HepG2 (cell line): ENCODE results near the gene CR1L. TPM values are rescaled to one million over a fixed set of nuclear protein-coding genes. Genes with fewer than 3 reads are reported as not detected.

Experiments
- BHLHE40 ChIP-seq: IDR thresholded peaks from 2 replicates; pipeline ENCODE4 v1.6.1; 2011; ENCODE audit warnings: low read length, improper control_type of control experiment
- CC2D1A ChIP-seq: sonication (generic); formaldehyde crosslinking; IDR thresholded peaks from 2 replicates; pipeline ENCODE4 v1.8.1; 2023; ENCODE audit warnings: mild to moderate bottlenecking, missing genetic modification reagents
- HDAC2 ChIP-seq: sonication (generic); formaldehyde crosslinking; IDR thresholded peaks from 2 replicates; pipeline ENCODE4 v1.4.0; 2020; ENCODE audit warnings: missing genetic modification reagents
- PAF1 ChIP-seq: IDR thresholded peaks from 2 replicates; pipeline ENCODE4 v1.6.1; 2016; ENCODE audit warnings: missing genetic modification reagents, missing compliant biosample characterization
- POLR2A ChIP-seq, 2 experiments: IDR thresholded peaks; 2 replicates each; pipeline ENCODE4 v1.6.1; 2011; ENCODE audit warnings: low read depth in 2 of 2, low read length in 2 of 2, mild to moderate bottlenecking in 1 of 2, moderate library complexity in 1 of 2; ENCODE audit not compliant: insufficient read depth in 1 of 2
- POLR2AphosphoS2 ChIP-seq: IDR thresholded peaks from 2 replicates; pipeline ENCODE4 v1.6.1; 2011; ENCODE audit warnings: low read depth, low read length, improper control_type of control experiment
- SOX5 ChIP-seq: IDR thresholded peaks from 2 replicates; pipeline ENCODE4 v1.6.1; 2016; ENCODE audit warnings: borderline replicate concordance
- ZFP90 ChIP-seq: sonication (generic); formaldehyde crosslinking; IDR thresholded peaks from 2 replicates; pipeline ENCODE4 v1.8.0; 2022; ENCODE audit warnings: missing genetic modification reagents, mild to moderate bottlenecking, inconsistent platforms, borderline replicate concordance
- ZNF136 ChIP-seq: sonication (generic); formaldehyde crosslinking; IDR thresholded peaks from 2 replicates; pipeline ENCODE4 v1.8.1; 2022; ENCODE audit warnings: low read depth, mild to moderate bottlenecking, moderate library complexity, missing genetic modification reagents
- ZNF234 ChIP-seq: sonication (generic); formaldehyde crosslinking; conservative IDR thresholded peaks from 2 replicates; pipeline ENCODE4 v1.5.1; 2020; ENCODE audit warnings: mild to moderate bottlenecking, missing genetic modification reagents
- ZNF263 ChIP-seq: sonication (generic); formaldehyde crosslinking; IDR thresholded peaks from 2 replicates; pipeline ENCODE4 v1.4.0; 2020; ENCODE audit warnings: missing genetic modification reagents
- ZNF367 ChIP-seq: sonication (generic); formaldehyde crosslinking; IDR thresholded peaks from 2 replicates; pipeline ENCODE4 v1.4.0; 2020; ENCODE audit warnings: missing genetic modification reagents, borderline replicate concordance
- ZNF530 ChIP-seq: sonication (generic); formaldehyde crosslinking; IDR thresholded peaks from 2 replicates; pipeline ENCODE4 v1.5.0; 2020; ENCODE audit warnings: low read depth, mild to moderate bottlenecking, missing genetic modification reagents
- ZNF547 ChIP-seq: sonication (generic); formaldehyde crosslinking; IDR thresholded peaks from 2 replicates; pipeline ENCODE4 v1.5.1; 2020; ENCODE audit warnings: mild to moderate bottlenecking, missing genetic modification reagents
- ZNF605 ChIP-seq: sonication (generic); formaldehyde crosslinking; IDR thresholded peaks from 2 replicates; pipeline ENCODE4 v1.8.0; 2022; ENCODE audit warnings: mild to moderate bottlenecking, missing genetic modification reagents
- ZNF747 ChIP-seq: sonication (generic); formaldehyde crosslinking; IDR thresholded peaks from 2 replicates; pipeline ENCODE4 v1.8.1; 2023; ENCODE audit warnings: missing genetic modification reagents, mild to moderate bottlenecking, borderline replicate concordance
- ZNF75D ChIP-seq: sonication (generic); formaldehyde crosslinking; IDR thresholded peaks from 2 replicates; pipeline ENCODE4 v1.8.1; 2023; ENCODE audit warnings: missing genetic modification reagents, mild to moderate bottlenecking, borderline replicate concordance
- ZNF790 ChIP-seq: sonication (generic); formaldehyde crosslinking; IDR thresholded peaks from 2 replicates; pipeline ENCODE4 v1.8.0; 2022; ENCODE audit warnings: missing genetic modification reagents, mild to moderate bottlenecking, borderline replicate concordance
- ZSCAN20 ChIP-seq: sonication (generic); formaldehyde crosslinking; IDR thresholded peaks from 2 replicates; pipeline ENCODE4 v1.4.0; 2020; ENCODE audit warnings: missing genetic modification reagents, mild to moderate bottlenecking, borderline replicate concordance
- polyA plus RNA-seq, 8 experiments: library from polyadenylated mRNA; depleted of rRNA in 3 of 8; stranded (reverse) in 7 of 8; unstranded in 1 of 8; fragments of >200 nt; fragmentation: Illumina TruSeq in 4 of 8; extraction: Trizol in 4 of 8; gene quantifications; 2 replicates each; pipeline versions ENCODE4 v1.2.1 to v1.2.3, GENCODE V29; 2011 to 2016; ENCODE audit warnings: low read depth in 4 of 8, missing spikeins in 1 of 8, mixed read lengths in 1 of 8; ENCODE audit not compliant: insufficient read depth in 1 of 8
- total RNA-seq, 5 experiments: library from RNA; depleted of rRNA; stranded (reverse); fragments of >200 nt; fragmentation: Illumina TruSeq; extraction: Trizol; gene quantifications; 2 replicates each; pipeline ENCODE4 v1.2.3, GENCODE V29; 2016; ENCODE audit warnings: low read depth in 1 of 5
- TF ChIP-seq, protein P1 (sequence below), 2 experiments: fragments of 450-650 bp in 1 of 2; sonication (generic) in 1 of 2; formaldehyde crosslinking; IDR thresholded peaks; 2 replicates each; pipeline versions ENCODE4 v1.5.0 to v1.8.0; 2020 to 2022; ENCODE audit warnings: mild to moderate bottlenecking in 1 of 2, missing genetic modification reagents in 1 of 2
- TF ChIP-seq, protein P2 (sequence below): sonication (generic); formaldehyde crosslinking; conservative IDR thresholded peaks from 2 replicates; pipeline ENCODE4 v1.5.0; 2020; ENCODE audit warnings: missing genetic modification reagents
- TF ChIP-seq, protein P3 (sequence below): IDR thresholded peaks from 2 replicates; pipeline ENCODE4 v1.6.1; 2016; ENCODE audit warnings: low read depth, control low read depth
- TF ChIP-seq, protein P4 (sequence below): sonication (generic); formaldehyde crosslinking; IDR thresholded peaks from 2 replicates; pipeline ENCODE4 v1.8.1; 2023; ENCODE audit warnings: mild to moderate bottlenecking, inconsistent platforms, moderate library complexity, missing genetic modification reagents, borderline replicate concordance
- TF ChIP-seq, protein P5 (sequence below): sonication (generic); formaldehyde crosslinking; IDR thresholded peaks from 2 replicates; pipeline ENCODE4 v1.5.0; 2020; ENCODE audit warnings: missing genetic modification reagents
- TF ChIP-seq, protein P6 (sequence below): sonication (generic); formaldehyde crosslinking; IDR thresholded peaks from 2 replicates; pipeline ENCODE4 v1.4.0; 2020; ENCODE audit warnings: mild to moderate bottlenecking, missing genetic modification reagents

The CR1L gene
- total and polyA plus RNA-seq, 2 of the 13 experiments (the other 11 are each of a cell fraction or from before 2014, with no cell fraction given) = not detected

DNA sequence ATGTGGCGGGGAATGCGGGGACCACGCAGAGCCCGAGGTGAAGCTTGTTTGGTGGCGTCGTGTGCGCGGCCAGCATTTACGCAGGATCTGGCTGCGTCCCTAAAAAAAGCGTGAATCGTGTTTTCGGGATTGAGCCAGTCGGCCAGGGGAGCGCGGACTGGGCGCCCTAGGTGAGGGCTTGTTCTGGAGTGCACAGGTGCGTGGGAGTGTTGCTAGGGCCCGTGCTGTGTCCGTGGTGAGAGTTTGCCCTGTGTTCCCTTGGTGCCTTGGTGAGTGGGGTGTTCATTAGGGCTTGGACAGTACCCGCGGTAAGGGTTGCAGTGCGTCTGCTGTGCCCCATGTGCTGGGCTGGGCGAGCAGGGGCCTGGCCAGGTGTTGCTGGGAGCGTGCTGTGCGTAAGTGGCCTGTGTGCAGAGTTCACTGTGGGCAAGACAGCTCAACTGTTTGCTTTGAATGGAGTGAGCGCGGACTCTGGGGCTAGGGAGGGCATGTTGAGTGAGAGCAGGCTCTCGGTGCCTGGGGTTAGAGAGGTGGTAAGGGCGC is 107.6 kb downstream of the CR1L start (continued):
- TF ChIP-seq, protein P1, sequence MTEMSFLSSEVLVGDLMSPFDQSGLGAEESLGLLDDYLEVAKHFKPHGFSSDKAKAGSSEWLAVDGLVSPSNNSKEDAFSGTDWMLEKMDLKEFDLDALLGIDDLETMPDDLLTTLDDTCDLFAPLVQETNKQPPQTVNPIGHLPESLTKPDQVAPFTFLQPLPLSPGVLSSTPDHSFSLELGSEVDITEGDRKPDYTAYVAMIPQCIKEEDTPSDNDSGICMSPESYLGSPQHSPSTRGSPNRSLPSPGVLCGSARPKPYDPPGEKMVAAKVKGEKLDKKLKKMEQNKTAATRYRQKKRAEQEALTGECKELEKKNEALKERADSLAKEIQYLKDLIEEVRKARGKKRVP (CRISPR knock-in tag; IDR thresholded peaks at IDR 0.05) = no peak
- TF ChIP-seq SOX5 (CRISPR knock-in tag) (no peak), ZNF530 (CRISPR knock-in tag) (0 out of 2 replicates have a peak, but pooled peaks have one; percentile 48), ZNF605 (CRISPR knock-in tag) (no peak), BHLHE40 (no peak), ZNF263 (CRISPR knock-in tag) (peak; percentile 42; the same call in 1 of the 2 replicates), ZNF747 (no peak; the same call in 1 of the 2 replicates), ZFP90 (CRISPR knock-in tag) (0 out of 2 replicates have a peak, but pooled peaks have one; percentile 25), PAF1 (CRISPR knock-in tag) (no peak), ZNF547 (CRISPR knock-in tag) (no peak; the same call in 1 of the 2 replicates), ZNF75D (CRISPR knock-in tag) (no peak), POLR2A (IDR thresholded peaks at IDR 0.05; ENCODE audit: insufficient read depth in 1 of 2, low read depth in 2 of 2, low read length in 2 of 2) (peak; percentile 75 to 81), CC2D1A (CRISPR knock-in tag) (no peak), POLR2AphosphoS2 (no peak), HDAC2 (CRISPR knock-in tag) (peak; percentile 38; the same call in 1 of the 2 replicates), ZNF367 (CRISPR knock-in tag) (0 out of 2 replicates have a peak, but pooled peaks have one; percentile 20), ZNF234 (CRISPR knock-in tag) (0 out of 2 replicates have a peak, but pooled peaks have one; percentile 29), ZSCAN20 (CRISPR knock-in tag) (no peak), ZNF136 (CRISPR knock-in tag) (no peak), ZNF790 (CRISPR knock-in tag) (peak; percentile 40; the same call in 1 of the 2 replicates)
- TF ChIP-seq, protein P2, sequence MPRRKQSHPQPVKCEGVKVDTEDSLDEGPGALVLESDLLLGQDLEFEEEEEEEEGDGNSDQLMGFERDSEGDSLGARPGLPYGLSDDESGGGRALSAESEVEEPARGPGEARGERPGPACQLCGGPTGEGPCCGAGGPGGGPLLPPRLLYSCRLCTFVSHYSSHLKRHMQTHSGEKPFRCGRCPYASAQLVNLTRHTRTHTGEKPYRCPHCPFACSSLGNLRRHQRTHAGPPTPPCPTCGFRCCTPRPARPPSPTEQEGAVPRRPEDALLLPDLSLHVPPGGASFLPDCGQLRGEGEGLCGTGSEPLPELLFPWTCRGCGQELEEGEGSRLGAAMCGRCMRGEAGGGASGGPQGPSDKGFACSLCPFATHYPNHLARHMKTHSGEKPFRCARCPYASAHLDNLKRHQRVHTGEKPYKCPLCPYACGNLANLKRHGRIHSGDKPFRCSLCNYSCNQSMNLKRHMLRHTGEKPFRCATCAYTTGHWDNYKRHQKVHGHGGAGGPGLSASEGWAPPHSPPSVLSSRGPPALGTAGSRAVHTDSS (CRISPR knock-in tag) = no peak
- TF ChIP-seq, protein P3, sequence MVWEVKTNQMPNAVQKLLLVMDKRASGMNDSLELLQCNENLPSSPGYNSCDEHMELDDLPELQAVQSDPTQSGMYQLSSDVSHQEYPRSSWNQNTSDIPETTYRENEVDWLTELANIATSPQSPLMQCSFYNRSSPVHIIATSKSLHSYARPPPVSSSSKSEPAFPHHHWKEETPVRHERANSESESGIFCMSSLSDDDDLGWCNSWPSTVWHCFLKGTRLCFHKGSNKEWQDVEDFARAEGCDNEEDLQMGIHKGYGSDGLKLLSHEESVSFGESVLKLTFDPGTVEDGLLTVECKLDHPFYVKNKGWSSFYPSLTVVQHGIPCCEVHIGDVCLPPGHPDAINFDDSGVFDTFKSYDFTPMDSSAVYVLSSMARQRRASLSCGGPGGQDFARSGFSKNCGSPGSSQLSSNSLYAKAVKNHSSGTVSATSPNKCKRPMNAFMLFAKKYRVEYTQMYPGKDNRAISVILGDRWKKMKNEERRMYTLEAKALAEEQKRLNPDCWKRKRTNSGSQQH (CRISPR knock-in tag) = peak; percentile 98
- TF ChIP-seq, protein P4, sequence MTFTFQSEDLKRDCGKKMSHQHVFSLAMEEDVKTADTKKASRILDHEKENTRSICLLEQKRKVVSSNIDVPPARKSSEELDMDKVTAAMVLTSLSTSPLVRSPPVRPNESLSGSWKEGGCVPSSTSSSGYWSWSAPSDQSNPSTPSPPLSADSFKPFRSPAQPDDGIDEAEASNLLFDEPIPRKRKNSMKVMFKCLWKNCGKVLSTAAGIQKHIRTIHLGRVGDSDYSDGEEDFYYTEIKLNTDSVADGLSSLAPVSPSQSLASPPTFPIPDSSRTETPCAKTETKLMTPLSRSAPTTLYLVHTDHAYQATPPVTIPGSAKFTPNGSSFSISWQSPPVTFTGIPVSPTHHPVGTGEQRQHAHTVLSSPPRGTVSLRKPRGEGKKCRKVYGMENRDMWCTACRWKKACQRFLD = no peak; the same call in 1 of the 2 replicates
- TF ChIP-seq, protein P5, sequence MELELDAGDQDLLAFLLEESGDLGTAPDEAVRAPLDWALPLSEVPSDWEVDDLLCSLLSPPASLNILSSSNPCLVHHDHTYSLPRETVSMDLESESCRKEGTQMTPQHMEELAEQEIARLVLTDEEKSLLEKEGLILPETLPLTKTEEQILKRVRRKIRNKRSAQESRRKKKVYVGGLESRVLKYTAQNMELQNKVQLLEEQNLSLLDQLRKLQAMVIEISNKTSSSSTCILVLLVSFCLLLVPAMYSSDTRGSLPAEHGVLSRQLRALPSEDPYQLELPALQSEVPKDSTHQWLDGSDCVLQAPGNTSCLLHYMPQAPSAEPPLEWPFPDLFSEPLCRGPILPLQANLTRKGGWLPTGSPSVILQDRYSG (CRISPR knock-in tag) = no peak
- TF ChIP-seq, protein P6, sequence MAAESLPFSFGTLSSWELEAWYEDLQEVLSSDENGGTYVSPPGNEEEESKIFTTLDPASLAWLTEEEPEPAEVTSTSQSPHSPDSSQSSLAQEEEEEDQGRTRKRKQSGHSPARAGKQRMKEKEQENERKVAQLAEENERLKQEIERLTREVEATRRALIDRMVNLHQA (CRISPR knock-in tag) = no peak
